Measurements from ENCODE around the gene STAP1.

GRCh38 chr4:67566335-67566734 is 7.8 kb downstream of the STAP1 start:
- TF ChIP-seq, protein P1, sequence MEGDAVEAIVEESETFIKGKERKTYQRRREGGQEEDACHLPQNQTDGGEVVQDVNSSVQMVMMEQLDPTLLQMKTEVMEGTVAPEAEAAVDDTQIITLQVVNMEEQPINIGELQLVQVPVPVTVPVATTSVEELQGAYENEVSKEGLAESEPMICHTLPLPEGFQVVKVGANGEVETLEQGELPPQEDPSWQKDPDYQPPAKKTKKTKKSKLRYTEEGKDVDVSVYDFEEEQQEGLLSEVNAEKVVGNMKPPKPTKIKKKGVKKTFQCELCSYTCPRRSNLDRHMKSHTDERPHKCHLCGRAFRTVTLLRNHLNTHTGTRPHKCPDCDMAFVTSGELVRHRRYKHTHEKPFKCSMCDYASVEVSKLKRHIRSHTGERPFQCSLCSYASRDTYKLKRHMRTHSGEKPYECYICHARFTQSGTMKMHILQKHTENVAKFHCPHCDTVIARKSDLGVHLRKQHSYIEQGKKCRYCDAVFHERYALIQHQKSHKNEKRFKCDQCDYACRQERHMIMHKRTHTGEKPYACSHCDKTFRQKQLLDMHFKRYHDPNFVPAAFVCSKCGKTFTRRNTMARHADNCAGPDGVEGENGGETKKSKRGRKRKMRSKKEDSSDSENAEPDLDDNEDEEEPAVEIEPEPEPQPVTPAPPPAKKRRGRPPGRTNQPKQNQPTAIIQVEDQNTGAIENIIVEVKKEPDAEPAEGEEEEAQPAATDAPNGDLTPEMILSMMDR (IDR thresholded peaks at IDR 0.05; ENCODE audit: low read depth, low read length, missing input control) = no peak
- no peak for TF ChIP-seq REST (IDR thresholded peaks at IDR 0.05)
- no peak for TF ChIP-seq RXRA (IDR thresholded peaks at IDR 0.05)
- TF ChIP-seq ZBTB33 (IDR thresholded peaks at IDR 0.05) = no peak
- no peak for TF ChIP-seq TAF1 (conservative IDR thresholded peaks at IDR 0.05)
- no peak for TF ChIP-seq RAD21 (IDR thresholded peaks at IDR 0.05)
- no peak for TF ChIP-seq FOXA1 (IDR thresholded peaks at IDR 0.05)
